Head of caudate nucleus (tissue), 42 donors: ENCODE results near the gene MARK1.
"Not testable (repeated sequence)": the region's sequence is repeated elsewhere in the genome, so short reads cannot be mapped to it uniquely, and the experiment has no call there.

Source experiments
- DNase-seq, 42 donors: peaks; one replicate each; pipeline versions ENCODE4 v3.0.0 to v3.0.0-alpha.2; 2020 to 2021; ENCODE audit warnings: mixed read lengths in 7 of 42
- intact Hi-C: fragments of 100-400 bp; cut with DNase I; formaldehyde crosslinking; loops from one replicate; pipeline ENCODE4 v1.15.0; 2022

Gene MARK1

DNA sequence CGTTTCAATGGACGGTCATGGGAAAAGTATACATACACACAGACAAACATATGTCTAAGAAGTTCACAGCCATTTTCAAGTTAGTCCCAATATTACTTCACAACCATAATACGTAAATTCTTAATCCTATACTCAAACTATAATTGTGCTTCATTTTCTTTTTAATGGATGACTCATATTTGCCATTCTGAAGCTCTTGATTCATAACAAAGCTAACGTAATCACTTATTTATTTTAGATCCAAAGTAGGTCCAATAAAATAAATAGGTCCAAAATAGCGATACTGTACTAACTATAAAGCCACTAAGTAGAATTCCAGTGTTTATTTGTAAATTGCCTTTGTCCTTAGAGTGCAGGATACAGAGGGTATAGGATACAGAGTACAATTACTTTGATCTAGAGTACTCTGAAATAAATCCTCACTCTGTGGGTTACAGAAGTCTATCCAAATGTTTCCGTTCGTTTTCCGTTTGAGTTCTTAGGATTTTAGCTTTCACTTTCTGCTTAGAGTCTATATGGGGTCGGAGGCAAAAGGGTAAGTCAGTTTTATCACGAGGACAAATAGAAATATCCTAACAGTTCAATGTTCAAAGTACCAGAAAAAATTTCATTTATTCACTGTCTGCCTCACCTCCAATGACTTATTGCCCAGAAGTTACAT, 153.4 kb downstream of the MARK1 start:
- DNase-seq, result no peak
- intact Hi-C loops, result loop anchor here (10.0 kb wide), 1 partner anchor 53 kb away; no protein-coding TSS in a partner anchor

DNA sequence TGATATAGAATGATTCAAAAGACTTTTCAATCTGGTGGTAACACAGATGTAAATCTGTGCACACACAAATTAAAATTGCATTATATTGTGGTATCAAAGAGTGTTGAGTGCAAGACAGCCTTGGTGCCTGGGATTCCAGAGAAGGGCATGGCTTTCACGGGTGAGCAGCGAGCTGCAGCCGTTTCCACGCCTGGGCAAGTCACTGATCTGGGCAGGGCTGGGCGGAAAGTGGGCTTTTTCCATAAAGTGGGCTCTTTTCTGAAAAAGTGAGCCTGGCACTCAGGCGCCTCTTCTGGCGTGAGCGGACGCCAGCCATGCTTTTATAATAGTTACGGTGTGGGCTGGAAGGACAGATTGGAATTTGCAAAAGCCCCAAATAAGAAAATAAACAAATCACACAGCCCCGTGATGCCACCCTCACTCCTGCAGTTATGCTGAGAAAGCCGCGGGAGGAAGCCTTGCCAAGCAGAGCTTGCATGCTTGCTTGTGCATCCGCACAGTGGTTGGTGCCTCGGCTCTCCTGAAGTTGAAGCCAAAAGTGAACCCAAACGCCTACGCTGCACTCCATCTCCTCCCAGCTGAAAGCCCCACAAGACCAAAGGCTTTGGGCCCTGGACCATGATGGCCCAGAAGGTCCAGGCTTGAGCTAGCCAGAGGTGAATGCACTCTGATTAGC, 155.1 kb downstream of the MARK1 start:
- no peak for DNase-seq
- intact Hi-C loops, result loop anchor here (10.0 kb wide), 1 partner anchor 52 kb away; no protein-coding TSS in a partner anchor

DNA sequence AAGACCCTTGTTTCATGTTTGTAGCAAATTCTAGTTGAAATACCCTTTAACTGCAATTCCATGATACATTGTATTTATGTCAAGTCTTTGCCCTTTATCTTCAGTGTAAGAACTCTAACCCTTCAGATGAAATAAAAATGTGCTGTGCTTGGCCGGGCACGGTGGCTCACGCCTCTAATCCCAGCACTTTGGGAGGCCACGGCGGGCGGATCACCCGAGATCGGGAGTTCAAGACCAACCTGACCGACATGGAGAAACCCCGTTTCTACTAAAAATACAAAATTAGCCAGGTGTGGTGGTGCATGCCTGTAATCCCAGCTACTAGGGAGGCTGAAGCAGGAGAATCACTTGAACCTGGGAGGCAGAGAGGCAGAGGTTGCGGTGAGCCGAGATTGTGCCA, 155.8 kb downstream of the MARK1 start:
- DNase-seq, result not testable (repeated sequence)
- intact Hi-C loops, result loop anchor here (10.0 kb wide), 1 partner anchor 51 kb away; no protein-coding TSS in a partner anchor

DNA sequence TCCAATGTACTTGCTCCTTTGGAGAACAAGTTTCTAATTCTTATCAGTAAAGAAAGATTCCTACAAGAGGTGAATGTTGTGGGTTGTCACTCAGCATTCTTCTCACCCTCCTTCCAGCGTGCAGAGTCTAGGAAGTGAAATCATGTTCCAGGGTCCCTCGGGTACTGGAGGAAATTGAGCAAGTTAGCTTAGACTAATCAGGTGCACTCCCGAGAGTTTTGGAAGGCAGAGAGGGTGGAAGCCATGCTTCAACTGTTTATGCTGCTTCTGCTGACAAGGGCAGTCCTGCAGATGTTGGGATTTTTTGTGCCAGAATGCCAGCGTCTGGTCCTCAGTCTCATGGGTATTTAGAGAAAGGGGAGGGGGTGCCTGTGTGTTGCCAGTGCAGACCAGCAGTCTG, 157.0 kb downstream of the MARK1 start:
- no peak for DNase-seq

DNA sequence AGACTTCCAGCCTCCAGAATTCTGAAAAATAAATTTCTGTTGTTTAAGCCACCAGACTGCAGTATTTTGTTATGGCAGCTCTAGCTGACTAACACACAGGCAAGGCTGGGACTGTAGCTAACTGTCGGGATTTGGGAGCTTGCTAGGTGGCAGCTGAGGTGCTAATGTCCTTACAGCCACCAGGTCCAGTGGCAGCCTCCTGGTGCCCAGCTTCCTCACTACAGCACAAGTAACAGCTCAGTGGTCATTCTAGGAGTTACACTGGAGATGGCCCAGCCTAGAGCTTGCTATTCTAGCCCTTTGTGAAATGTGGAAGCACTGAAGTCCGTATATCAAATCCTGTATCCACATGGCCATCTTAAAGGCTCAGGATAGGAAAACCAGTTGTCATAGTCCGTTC, 157.9 kb downstream of the MARK1 start:
- DNase-seq, result no peak
- intact Hi-C loops, result loop anchor here (10.0 kb wide), 1 partner anchor 49 kb away; no protein-coding TSS in a partner anchor

More for the DNA sequence above, 157.0 kb downstream of the MARK1 start:
- intact Hi-C loops, result loop anchor here (10.0 kb wide), 1 partner anchor 50 kb away; no protein-coding TSS in a partner anchor

DNA sequence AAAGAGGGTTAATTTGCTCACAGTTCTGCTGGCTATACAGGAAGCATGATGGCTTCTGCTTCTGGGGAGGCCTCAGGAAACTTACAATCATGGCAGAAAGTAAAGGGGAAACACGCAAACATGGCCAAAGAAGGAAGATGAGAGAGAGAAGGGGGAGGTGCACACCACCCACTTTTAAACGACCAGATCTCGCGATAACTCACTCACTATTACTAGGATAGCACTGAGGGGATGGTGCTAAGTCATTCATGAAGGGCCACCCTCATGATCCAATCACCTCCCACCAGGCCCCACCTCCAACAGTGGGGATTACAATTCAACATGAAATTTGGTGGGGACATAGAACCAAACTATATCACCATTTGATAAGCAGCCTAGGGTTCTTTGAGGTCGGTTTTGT, 159.9 kb downstream of the MARK1 start:
- no peak for DNase-seq
- intact Hi-C loops, result loop anchor here (10.0 kb wide), 1 partner anchor 47 kb away; no protein-coding TSS in a partner anchor

DNA sequence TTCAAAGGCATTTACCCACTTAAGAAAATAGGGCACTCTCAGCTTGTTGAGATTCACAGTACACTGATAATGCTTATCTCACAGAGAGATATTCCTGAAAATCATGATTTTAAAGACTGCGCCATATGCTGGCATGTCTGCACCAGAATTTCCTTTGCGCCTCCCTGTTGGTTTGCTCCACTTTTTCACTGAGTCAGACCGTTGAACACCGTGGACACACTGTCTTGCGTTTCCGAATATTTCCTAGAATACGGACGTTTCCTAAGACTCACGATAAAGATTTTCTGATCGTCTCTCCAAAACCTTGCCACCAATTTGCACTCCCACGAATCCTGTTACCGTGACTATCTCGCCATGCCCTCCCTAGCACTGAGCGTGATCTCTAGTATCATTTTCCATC, 161.7 kb downstream of the MARK1 start:
- intact Hi-C loops, result loop anchor here (10.0 kb wide), 1 partner anchor 45 kb away; no protein-coding TSS in a partner anchor
- DNase-seq, result peak in 1 of 42 donors; percentile 8

DNA sequence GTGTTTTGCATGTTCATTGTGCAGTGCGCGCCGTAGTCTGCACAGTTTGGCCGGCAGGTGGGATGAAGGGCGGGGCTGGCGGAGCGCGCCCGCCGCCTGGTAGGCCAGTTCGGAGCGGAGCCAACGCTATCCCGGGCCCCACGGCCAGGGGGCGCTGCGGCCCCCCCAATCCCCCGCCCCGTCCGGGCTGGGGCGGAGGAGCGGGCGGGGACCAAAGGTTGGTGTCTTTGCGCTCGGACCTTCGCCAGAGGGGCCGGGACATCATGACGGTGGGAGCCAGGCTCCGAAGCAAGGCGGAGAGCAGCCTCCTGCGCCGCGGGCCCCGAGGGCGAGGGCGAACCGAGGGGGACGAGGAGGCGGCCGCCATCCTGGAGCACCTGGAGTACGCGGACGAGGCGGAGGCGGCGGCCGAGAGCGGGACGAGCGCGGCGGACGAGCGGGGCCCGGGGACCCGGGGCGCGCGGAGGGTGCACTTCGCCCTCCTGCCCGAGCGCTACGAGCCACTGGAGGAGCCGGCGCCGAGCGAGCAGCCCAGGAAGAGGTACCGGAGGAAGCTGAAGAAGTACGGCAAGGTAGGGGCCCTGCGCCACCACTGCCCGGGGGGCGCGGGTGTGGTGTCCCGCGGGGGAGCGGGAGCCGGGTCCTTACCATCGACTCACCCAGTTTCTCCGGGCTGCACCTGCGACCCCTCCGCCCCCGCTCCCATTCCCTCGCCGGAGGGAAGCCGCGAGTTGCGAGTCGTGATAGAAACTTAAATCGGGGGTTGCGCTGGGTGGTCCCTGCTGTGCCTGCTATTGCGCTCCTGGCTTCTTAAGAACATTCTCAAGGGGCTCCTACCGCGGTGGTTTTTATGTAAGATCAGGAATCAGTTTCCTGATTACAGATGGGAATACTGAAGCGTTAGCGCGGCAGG, 162.5 kb downstream of the MARK1 start, which contains the start of gene C1orf115:
TSS of gene C1orf115 (plus strand) at position 224 of the 913 bp plus-strand sequence. CDS start at position 264, 40 bp downstream.
- peak in 41 of 42 donors; percentile 28 to 82 (median 64) for DNase-seq
- intact Hi-C loops, result no loop called here

DNA sequence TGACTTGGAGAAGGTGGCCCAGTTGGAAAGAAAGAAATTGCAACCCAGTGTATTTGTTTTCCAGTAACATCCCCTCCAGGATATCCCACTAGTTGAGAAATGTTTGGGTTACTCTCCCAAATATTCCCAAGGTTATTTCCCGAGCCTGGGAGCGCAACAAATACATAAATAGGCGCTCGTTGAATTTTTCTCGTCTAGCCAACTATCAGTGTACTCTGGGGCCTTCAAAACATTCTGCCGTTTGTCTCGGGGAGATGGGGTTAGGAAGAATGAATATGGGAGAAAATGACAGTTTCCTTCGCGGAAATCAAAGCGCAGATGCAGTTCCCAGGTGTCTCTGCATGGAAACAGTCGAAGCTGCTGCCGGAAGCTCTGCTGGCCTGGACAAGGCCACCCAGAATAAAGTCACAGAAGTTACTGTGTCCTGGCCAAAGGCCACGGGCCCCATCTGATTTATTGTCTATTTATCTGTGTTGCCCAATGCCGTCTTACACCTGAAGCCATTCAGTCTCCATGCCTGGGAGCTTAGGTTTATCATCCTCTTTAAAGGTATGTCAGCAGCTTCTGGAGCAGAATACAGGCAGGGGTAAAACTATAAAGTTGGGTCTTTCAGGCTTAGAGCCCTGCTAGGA, 163.2 kb downstream of the MARK1 start:
- no peak for DNase-seq
- intact Hi-C loops, result no loop called here

DNA sequence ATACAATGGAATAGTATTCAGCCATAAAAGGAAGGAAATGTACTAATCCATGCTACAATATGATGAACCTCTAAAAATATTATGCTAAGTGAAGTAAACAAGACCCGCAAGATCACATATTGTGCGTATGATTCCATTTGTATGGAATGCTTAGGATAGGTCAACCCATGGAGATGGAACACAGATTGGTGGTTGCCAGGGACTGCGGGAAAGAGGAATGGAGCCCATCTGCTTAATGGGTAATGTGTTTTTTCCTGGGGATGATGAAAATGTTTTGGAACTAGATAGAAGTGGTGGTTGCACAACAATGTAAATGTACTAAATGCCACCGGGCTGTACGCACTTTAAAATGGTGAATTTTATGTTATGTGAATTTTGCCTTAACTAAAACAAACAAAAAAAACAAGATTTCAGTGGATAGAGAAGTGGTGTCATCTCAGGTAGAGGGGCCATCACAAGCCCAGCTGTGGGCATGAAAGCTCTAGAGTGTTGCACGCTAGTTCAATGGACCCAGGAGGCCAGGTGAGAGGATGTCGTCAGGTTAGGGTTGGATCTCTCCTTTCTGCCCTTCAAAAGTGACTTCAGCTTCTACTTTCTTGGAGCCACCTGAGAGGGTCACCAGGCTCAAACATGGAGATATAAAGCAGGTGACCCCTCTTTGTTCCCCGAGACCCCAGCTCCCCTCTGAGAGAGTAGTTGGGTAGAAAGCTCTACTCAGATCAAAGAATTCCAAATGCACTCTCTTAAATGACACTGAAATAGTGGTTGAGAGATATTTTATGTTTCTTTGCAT, 164.7 kb downstream of the MARK1 start:
- intact Hi-C loops, result no loop called here
- DNase-seq, result no peak

DNA sequence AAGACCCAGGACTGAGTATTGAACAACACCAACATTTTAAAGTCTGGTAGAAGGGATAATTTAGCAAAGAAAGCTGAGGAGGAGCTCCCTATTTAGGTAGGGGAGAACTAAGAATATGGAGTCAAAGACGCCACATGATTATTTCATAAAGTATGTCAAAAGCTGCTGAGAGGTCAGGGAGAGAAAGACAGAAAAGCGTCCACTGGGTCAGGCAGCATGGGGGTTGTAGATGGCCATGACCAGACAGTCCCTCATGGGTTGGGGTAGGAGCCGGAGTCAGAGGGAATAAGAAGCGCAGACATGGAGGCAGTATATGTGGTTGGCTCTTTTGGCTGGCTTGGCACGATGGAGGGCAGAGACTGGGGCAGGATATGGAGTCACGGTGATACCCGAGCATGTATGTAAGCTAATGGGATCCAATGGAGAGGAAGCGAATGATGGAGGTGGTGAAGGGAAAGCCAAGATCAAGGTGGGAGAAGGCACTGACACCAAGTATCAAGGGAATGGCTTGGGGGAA, 167.0 kb downstream of the MARK1 start:
- intact Hi-C loops, result no loop called here
- DNase-seq, result no peak

DNA sequence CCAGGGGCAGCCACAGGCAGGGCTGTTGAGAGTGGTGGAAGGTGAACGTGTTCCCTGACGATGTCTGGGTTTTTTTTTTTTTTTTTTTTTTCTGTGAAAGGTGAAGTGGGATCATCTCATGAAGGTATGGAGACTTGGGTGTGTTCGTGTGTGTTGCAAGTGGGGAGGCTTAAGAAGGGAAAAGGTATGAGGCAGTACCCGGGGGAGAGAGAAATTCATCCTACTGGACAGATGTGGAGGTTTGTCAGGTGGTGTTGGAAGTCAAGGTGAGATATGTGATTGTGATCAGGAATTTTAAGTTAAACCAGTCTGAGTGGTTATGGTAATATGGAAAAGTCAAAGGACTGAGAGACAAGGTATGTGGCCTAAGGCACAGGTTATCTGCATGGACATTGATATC, 167.5 kb downstream of the MARK1 start:
- DNase-seq, result no peak
- intact Hi-C loops, result no loop called here

DNA sequence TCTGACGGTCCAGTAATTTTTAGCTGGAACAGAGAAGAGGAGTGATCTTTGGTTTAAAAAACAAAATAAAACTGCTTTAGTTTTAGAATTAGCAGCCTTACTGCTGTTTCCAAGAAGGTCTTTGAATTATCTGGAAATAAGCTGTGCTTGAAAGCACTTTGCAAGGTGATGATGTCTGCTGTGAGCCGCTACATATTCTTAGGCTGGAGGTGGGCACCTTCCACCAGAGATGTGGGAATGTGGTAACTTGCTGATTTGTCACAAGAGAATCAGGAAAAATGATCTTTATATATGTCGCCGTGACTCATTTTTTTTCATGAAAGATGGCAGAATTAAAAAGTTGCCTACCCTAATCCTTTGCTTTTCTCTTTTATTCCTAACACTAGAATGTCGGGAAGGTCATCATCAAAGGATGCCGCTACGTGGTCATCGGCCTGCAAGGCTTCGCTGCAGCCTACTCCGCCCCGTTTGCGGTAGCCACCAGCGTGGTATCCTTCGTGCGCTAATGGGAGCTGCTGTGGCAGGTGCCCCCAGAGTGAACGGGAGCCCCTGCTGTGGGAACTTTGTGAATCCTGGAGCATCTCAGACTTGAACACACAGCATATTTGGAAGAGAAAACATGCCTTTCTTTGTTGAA, 168.4 kb downstream of the MARK1 start:
- intact Hi-C loops, result no loop called here
- peak in 10 of 42 donors; percentile 12 to 64 (median 34) for DNase-seq

DNA sequence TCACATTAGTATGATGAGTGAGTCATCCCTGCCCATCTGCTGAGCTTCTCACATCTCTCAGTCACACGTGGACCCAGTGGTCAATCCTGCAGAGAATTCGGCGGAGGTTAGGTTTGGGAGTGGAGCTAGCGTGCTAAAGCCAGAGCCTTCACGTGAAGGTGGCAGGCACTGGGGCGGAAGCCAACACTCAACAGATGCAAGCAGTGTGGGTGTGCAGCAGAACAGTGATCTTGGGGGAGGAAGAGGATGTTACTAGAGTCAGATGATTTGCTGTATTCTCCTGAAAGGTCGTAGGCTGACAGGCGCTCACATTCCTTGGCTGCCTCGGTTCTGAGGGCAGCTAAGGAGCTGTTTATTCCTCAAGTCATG, 168.9 kb downstream of the MARK1 start:
- DNase-seq, result peak in 41 of 42 donors; percentile 16 to 87 (median 58)
- intact Hi-C loops, result no loop called here

DNA sequence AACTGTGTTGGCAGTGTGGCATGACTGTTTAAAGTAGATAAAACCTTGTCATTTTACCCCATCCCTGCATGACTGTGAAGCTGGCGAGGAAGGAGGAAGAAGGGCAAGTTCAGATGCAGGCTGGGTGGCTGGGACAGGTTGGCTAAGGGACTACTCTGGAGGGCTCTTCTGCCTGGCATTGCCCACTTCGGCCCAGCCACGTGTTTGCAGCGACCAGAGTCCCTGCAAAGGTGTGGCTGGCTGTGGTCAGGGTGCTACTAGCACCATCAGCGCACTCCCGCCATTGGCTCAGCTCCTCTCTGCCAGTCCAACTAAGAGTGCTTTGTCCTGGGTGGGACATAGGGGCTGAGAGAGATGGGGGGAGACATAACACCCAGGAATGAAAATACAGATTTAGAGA, 169.4 kb downstream of the MARK1 start:
- intact Hi-C loops, result no loop called here
- DNase-seq, result no peak

DNA sequence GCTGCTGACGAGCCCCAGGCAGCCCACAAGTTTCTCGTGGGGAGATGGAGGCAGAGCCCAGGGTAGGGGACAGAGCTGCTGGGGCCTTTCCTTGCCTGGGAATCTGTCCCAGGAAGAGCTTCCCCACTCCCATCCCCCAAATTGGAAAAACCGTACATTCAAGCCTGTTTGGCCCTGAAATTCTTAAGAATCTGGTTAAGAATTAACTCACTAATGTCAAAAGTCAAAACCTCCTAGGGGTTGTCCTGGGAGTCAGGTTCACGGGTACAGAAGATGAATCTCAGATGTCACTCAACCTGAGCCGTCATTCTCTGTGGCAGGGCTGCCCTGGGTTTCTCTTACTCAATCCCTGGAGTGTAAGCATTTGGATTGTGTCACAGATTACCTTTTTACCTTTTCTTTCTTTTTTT, 170.7 kb downstream of the MARK1 start:
- DNase-seq, result peak in 2 of 42 donors; percentile 9 to 39
- intact Hi-C loops, result no loop called here

DNA sequence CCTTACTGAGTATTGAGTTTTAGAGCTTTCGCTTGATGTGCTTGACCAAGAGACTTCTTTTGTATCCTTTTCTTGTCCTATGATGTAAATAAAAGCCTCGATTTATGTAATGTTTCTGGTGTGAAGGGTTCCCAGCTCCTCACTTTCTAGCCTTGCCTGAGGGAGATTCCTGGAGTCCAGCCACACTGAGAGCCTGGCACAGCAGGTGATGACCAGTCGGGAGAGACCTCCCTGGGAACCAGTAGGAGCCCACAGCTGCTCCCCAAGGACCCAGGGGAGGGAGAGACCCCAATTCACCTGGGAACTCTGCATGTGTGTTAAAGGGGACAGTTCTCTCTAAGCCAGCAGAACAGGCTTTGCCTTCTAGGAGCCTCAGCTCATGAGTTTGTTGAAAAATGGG, 171.1 kb downstream of the MARK1 start:
- DNase-seq, result peak in 2 of 42 donors; percentile 22 to 34
- intact Hi-C loops, result no loop called here
